ENCODE results near the gene SSR4. TPM values are rescaled to one million over a fixed set of nuclear protein-coding genes. Genes with fewer than 3 reads are reported as not detected.

Gene SSR4
- total RNA-seq, 2 donors from 2014 or later, result 219 to 238 TPM

GRCh38 chrX:153772316-153773217, 21.9 kb upstream of the SSR4 start:
- no peaks in the 10 kb centered on the region for H3K27me3 ChIP-seq
- TF ChIP-seq CTCF (IDR thresholded peaks at IDR 0.05), result no peak
- no peaks in the 10 kb centered on the region for H3K9me3 ChIP-seq
- H3K4me1 ChIP-seq, result no peaks in the 10 kb centered on the region
- no peak overlapping the region for H3K27ac ChIP-seq
- H3K4me3 ChIP-seq, result no peak overlapping the region
- no peaks in the 10 kb centered on the region for H3K36me3 ChIP-seq
- no peak for DNase-seq (ENCODE audit: low spot score)

GRCh38 chrX:153773218-153773611, 21.3 kb upstream of the SSR4 start:
- no peaks in the 10 kb centered on the region for H3K9me3 ChIP-seq
- no peaks in the 10 kb centered on the region for H3K36me3 ChIP-seq
- TF ChIP-seq CTCF (IDR thresholded peaks at IDR 0.05), result no peak
- no peaks in the 10 kb centered on the region for H3K27me3 ChIP-seq
- no peak overlapping the region for H3K27ac ChIP-seq
- DNase-seq (ENCODE audit: low spot score), result no peak
- no peaks in the 10 kb centered on the region for H3K4me1 ChIP-seq
- H3K4me3 ChIP-seq, result no peak overlapping the region

- H3K27me3 ChIP-seq, result no peaks in the 10 kb centered on the region
- TF ChIP-seq CTCF (IDR thresholded peaks at IDR 0.05), result no peak
- H3K9me3 ChIP-seq, result no peaks in the 10 kb centered on the region
- DNase-seq (ENCODE audit: low spot score), result no peak
- H3K4me1 ChIP-seq, result no peaks in the 10 kb centered on the region
- H3K4me3 ChIP-seq, result no peak overlapping the region
- H3K27ac ChIP-seq, result no peak overlapping the region
- H3K36me3 ChIP-seq, result no peaks in the 10 kb centered on the region
Measured at GRCh38 chrX:153773741-153774575, 20.5 kb upstream of the SSR4 start.

GRCh38 chrX:153774576-153775292, 19.7 kb upstream of the SSR4 start:
- Histone ChIP-seq H3K36me3 (no peaks in the 10 kb centered on the region), H3K9me3 (no peaks in the 10 kb centered on the region)
- DNase-seq (ENCODE audit: low spot score), result no peak

More at GRCh38 chrX:153774576-153775292, 19.7 kb upstream of the SSR4 start:
- Histone ChIP-seq H3K4me1 (no peaks in the 10 kb centered on the region), H3K4me3 (no peak overlapping the region), H3K27ac (no peak overlapping the region), H3K27me3 (no peaks in the 10 kb centered on the region)
- no peak for TF ChIP-seq CTCF (IDR thresholded peaks at IDR 0.05)

Measured in right atrium auricular region (tissue), 2 donors.